Liver (tissue), 3 donors: ENCODE data around the gene AGTPBP1.

ENCODE experiments used
- EGR1 ChIP-seq, 2 donors: IDR thresholded peaks; 2 replicates each; pipeline ENCODE4 v1.6.1; 2016 to 2018; ENCODE audit warnings: antibody characterized with exemption in 2 of 2, low read depth in 2 of 2
- GABPA ChIP-seq, 2 donors: IDR thresholded peaks in 1 of 2; conservative IDR thresholded peaks in 1 of 2; 2 replicates each; pipeline ENCODE4 v1.6.1; 2016; ENCODE audit warnings: antibody characterized with exemption in 2 of 2, mild to moderate bottlenecking in 1 of 2, moderate library complexity in 1 of 2
- HNF4A ChIP-seq, 2 donors: conservative IDR thresholded peaks; 2 replicates each; pipeline ENCODE4 v1.6.1; 2016; ENCODE audit warnings: antibody characterized with exemption in 2 of 2, mild to moderate bottlenecking in 2 of 2
- JUND ChIP-seq, 2 donors: IDR thresholded peaks; 2 replicates each; pipeline ENCODE4 v1.6.1; 2016; ENCODE audit warnings: antibody characterized with exemption in 2 of 2
- RAD21 ChIP-seq, 2 donors: IDR thresholded peaks; 2 replicates each; pipeline ENCODE4 v1.6.1; 2016; ENCODE audit warnings: antibody characterized with exemption in 2 of 2, mild to moderate bottlenecking in 2 of 2
- RXRA ChIP-seq, 2 donors: IDR thresholded peaks; 2 replicates each; pipeline ENCODE4 v1.6.1; 2017 to 2018; ENCODE audit warnings: antibody characterized with exemption in 2 of 2, mild to moderate bottlenecking in 1 of 2
- SP1 ChIP-seq: IDR thresholded peaks from 2 replicates; pipeline ENCODE4 v1.6.1; 2018; ENCODE audit warnings: antibody characterized with exemption, mild to moderate bottlenecking
- TAF1 ChIP-seq: conservative IDR thresholded peaks from 2 replicates; pipeline ENCODE4 v1.6.1; 2016; ENCODE audit warnings: antibody characterized with exemption, mild to moderate bottlenecking
- YY1 ChIP-seq: IDR thresholded peaks from 2 replicates; pipeline ENCODE4 v1.6.1; 2016; ENCODE audit warnings: antibody characterized with exemption, mild to moderate bottlenecking
- TF ChIP-seq, protein P1 (sequence below): fragments of 150-350 bp; IDR thresholded peaks from 2 replicates; pipeline ENCODE4 v1.5.1; 2017; ENCODE audit warnings: improper control_type of control experiment, low read depth, low read length; ENCODE audit not compliant: missing input control
- TF ChIP-seq, protein P2 (sequence below): IDR thresholded peaks from 2 replicates; pipeline ENCODE4 v1.6.1; 2016; ENCODE audit warnings: antibody characterized with exemption
- TF ChIP-seq, protein P3 (sequence below): IDR thresholded peaks from 2 replicates; pipeline ENCODE4 v1.6.1; 2016; ENCODE audit warnings: antibody characterized with exemption
- TF ChIP-seq, protein P4 (sequence below): IDR thresholded peaks from 2 replicates; pipeline ENCODE4 v1.6.1; 2016; ENCODE audit warnings: antibody characterized with exemption
- donor health status: healthy.
- donor health status: healthy.

GRCh38 chr9:85501882-85502281, 239.9 kb downstream of the AGTPBP1 start:
- no peak for TF ChIP-seq RXRA (IDR thresholded peaks at IDR 0.05)
- TF ChIP-seq, protein P1, sequence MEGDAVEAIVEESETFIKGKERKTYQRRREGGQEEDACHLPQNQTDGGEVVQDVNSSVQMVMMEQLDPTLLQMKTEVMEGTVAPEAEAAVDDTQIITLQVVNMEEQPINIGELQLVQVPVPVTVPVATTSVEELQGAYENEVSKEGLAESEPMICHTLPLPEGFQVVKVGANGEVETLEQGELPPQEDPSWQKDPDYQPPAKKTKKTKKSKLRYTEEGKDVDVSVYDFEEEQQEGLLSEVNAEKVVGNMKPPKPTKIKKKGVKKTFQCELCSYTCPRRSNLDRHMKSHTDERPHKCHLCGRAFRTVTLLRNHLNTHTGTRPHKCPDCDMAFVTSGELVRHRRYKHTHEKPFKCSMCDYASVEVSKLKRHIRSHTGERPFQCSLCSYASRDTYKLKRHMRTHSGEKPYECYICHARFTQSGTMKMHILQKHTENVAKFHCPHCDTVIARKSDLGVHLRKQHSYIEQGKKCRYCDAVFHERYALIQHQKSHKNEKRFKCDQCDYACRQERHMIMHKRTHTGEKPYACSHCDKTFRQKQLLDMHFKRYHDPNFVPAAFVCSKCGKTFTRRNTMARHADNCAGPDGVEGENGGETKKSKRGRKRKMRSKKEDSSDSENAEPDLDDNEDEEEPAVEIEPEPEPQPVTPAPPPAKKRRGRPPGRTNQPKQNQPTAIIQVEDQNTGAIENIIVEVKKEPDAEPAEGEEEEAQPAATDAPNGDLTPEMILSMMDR = no peak
- TF ChIP-seq YY1 = no peak
- no peak for TF ChIP-seq HNF4A (conservative IDR thresholded peaks at IDR 0.05)
- TF ChIP-seq JUND (IDR thresholded peaks at IDR 0.05) = no peak
- TF ChIP-seq, protein P2, sequence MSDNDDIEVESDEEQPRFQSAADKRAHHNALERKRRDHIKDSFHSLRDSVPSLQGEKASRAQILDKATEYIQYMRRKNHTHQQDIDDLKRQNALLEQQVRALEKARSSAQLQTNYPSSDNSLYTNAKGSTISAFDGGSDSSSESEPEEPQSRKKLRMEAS = no peak
- TF ChIP-seq, protein P3, sequence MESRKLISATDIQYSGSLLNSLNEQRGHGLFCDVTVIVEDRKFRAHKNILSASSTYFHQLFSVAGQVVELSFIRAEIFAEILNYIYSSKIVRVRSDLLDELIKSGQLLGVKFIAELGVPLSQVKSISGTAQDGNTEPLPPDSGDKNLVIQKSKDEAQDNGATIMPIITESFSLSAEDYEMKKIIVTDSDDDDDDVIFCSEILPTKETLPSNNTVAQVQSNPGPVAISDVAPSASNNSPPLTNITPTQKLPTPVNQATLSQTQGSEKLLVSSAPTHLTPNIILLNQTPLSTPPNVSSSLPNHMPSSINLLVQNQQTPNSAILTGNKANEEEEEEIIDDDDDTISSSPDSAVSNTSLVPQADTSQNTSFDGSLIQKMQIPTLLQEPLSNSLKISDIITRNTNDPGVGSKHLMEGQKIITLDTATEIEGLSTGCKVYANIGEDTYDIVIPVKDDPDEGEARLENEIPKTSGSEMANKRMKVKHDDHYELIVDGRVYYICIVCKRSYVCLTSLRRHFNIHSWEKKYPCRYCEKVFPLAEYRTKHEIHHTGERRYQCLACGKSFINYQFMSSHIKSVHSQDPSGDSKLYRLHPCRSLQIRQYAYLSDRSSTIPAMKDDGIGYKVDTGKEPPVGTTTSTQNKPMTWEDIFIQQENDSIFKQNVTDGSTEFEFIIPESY = no peak
- TF ChIP-seq EGR1 (IDR thresholded peaks at IDR 0.05; ENCODE audit: low read depth in 2 of 2) = no peak
- no peak for TF ChIP-seq TAF1
- TF ChIP-seq, protein P4, sequence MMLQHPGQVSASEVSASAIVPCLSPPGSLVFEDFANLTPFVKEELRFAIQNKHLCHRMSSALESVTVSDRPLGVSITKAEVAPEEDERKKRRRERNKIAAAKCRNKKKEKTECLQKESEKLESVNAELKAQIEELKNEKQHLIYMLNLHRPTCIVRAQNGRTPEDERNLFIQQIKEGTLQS = no peak
- no peak for TF ChIP-seq SP1
- TF ChIP-seq GABPA (IDR thresholded peaks at IDR 0.05 in 1 of 2, conservative IDR thresholded peaks at IDR 0.05 in 1 of 2) = no peak
- TF ChIP-seq RAD21 (IDR thresholded peaks at IDR 0.05) = no peak
